Right cardiac atrium (tissue), 5 donors: ENCODE data around the gene KIF15. TPM values are rescaled to one million over a fixed set of nuclear protein-coding genes. Genes with fewer than 3 reads are reported as not detected.

ENCODE experiments used
- ATAC-seq, 2 donors: fragments of 200-7000 bp; cut with Tn5 transposase; one replicate each; pipeline versions ENCODE4 v1.8.0 to v1.9.1; 2020; ENCODE audit warnings: moderate library complexity in 2 of 2, mild to moderate bottlenecking in 1 of 2
- DNase-seq, 3 donors: peaks; one replicate each; pipeline ENCODE4 v3.0.0-alpha.2; 2020
- H3K27ac ChIP-seq: one replicate; pipeline ENCODE4 v1.5.1; 2013; ENCODE audit warnings: mild to moderate bottlenecking, low read length, control low read depth, moderate library complexity
- H3K27me3 ChIP-seq: one replicate; pipeline ENCODE4 v1.6.1; 2013; ENCODE audit not compliant: control insufficient read depth, insufficient read depth
- H3K4me1 ChIP-seq: one replicate; pipeline ENCODE4 v1.6.1; 2013; ENCODE audit warnings: low read length; ENCODE audit not compliant: control insufficient read depth, insufficient read depth
- H3K4me3 ChIP-seq: one replicate; pipeline ENCODE4 v1.5.1; 2013; ENCODE audit warnings: low read length, control low read depth
- H3K9me3 ChIP-seq: one replicate; pipeline ENCODE4 v1.6.1; 2013; ENCODE audit warnings: low read length; ENCODE audit not compliant: control insufficient read depth
- WGBS: extraction: QIAGEN DNeasy Blood & Tissue Kit; methylation state at CpG from one replicate; pipeline ENCODE4 v1.1.7; 2013; 5-methylcytosine and 5-hydroxymethylcytosine counted together
- intact Hi-C, 4 donors: fragments of 100-400 bp; cut with DNase I; formaldehyde crosslinking; loops; one replicate each; pipeline versions ENCODE4 v1.11.0 to v1.14.0; 2022 to 2023
- long read RNA-seq, 4 donors: library from polyadenylated mRNA; unstranded; transcript quantifications; one replicate each; pipeline ENCODE4 v2.0.0, GENCODE V29; 2020 to 2021
- polyA plus RNA-seq: library from polyadenylated mRNA; stranded (reverse); fragments of 200-250 nt; gene quantifications from one replicate; pipeline ENCODE4 v1.2.3, GENCODE V29; 2013
- total RNA-seq, 4 donors: library from RNA; stranded (reverse); fragmentation: NEBNext Ultra II Directional; extraction: Animal tissue kit (Norgen Biotek cat#: 25700); gene quantifications; one replicate each; pipeline ENCODE4 v1.2.1, GENCODE V29; 2021
- donor health status: healthy with polysubstance abuse.
- donor health status: DM: no; HTN: yes; CAD: no.
- donor health status: DM: no; HTN: no; CAD: no.
- donor health status: DM: no; HTN: yes; CAD: no; lungs with severe emphysema.
- donor health status: DM: yes; HTN: yes; CAD: no.

KIF15 gene
- 1 to 10 TPM in 2 of 4 donors, under 1 TPM in 2; 0.25 to 1.3 (median 0.71) TPM for total RNA-seq
- polyA plus RNA-seq: 0.29 TPM
- long read RNA-seq, donor 1: 0 reads
- long read RNA-seq, donor 2: 0 reads
- long read RNA-seq, donor 3, partial matches to known transcripts: 0 of 2 reads
- long read RNA-seq, donor 3, other reads (novel, unspliced or antisense): 2 of 2 reads
- long read RNA-seq, donor 4: 0 reads

GRCh38 chr3:44761424-44762169 lies at the start of gene KIF15, which contains the start of gene KIAA1143:
KIF15 (plus strand) TSS chr3:44761794; CDS start chr3:44761866, 72 bp downstream.
KIAA1143 (minus strand) TSS chr3:44761619; CDS start chr3:44761602, 17 bp downstream.
- Histone ChIP-seq H3K4me1 (no peaks in the 10 kb centered on the region), H3K27me3 (no peaks in the 10 kb centered on the region), H3K27ac (peak within 1 kb of the TSS; percentile 15), H3K4me3 (peak within 1 kb of the TSS; percentile 90), H3K9me3 (no peaks in the 10 kb centered on the region)
- intact Hi-C loops: loop anchor here in 1 of 4 donors (10.0 kb wide), 1 partner anchor 103 kb away; the partner anchor contains the start of gene TMEM42
- peak; percentile 98 to 99 (median 99) for DNase-seq
- WGBS: 1% methylated on average over 64 of the region's 64 CpGs
- peak; percentile 100 for ATAC-seq

- Histone ChIP-seq H3K27ac (peak within 1 kb of the TSS; percentile 62), H3K4me1 (no peaks in the 10 kb centered on the region), H3K27me3 (no peaks in the 10 kb centered on the region), H3K4me3 (peak within 1 kb of the TSS; percentile 74), H3K9me3 (no peaks in the 10 kb centered on the region)
- peak; percentile 98 to 99 for ATAC-seq
- WGBS: under 1% methylated on average over 36 of the region's 36 CpGs
- intact Hi-C loops: no loop called here
- peak; percentile 91 to 96 (median 95) for DNase-seq
These were observed 49.0 kb upstream of the KIF15 start, which contains the start of gene ZNF502 for GRCh38 chr3:44712455-44713075. ZNF502 (plus strand) TSS chr3:44712660; CDS start chr3:44720262, 7,602 bp downstream.

GRCh38 chr3:44721231-44722102 lies 40.1 kb upstream of the KIF15 start:
- no peak overlapping the region for H3K4me3 ChIP-seq
- intact Hi-C loops: no loop called here

DNA sequence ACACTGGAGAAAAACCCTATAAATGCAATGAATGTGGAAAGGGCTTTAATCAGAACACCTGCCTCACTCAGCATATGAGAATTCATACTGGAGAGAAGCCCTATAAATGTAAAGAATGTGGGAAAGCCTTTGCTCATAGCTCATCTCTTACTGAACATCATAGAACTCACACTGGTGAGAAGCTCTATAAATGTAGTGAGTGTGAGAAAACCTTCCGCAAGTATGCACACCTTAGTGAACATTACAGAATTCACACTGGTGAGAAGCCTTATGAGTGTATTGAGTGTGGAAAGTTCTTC lies 39.5 kb upstream of the KIF15 start:
- peaks cover 26% of the 10 kb centered on the region for H3K9me3 ChIP-seq
- intact Hi-C loops: no loop called here
- H3K27ac ChIP-seq: no peak overlapping the region
- H3K4me3 ChIP-seq: no peak overlapping the region
- ATAC-seq: no peak
- no peak for DNase-seq
- WGBS: 100% methylated on average over 1 of the region's 1 CpG
- no peaks in the 10 kb centered on the region for H3K4me1 ChIP-seq
- no peaks in the 10 kb centered on the region for H3K27me3 ChIP-seq

More at GRCh38 chr3:44721231-44722102, 40.1 kb upstream of the KIF15 start:
- DNase-seq: no peak
- Histone ChIP-seq H3K27me3 (no peaks in the 10 kb centered on the region), H3K9me3 (peaks cover 26% of the 10 kb centered on the region), H3K27ac (no peak overlapping the region), H3K4me1 (no peaks in the 10 kb centered on the region)
- no peak for ATAC-seq
- WGBS: 97% methylated on average over 10 of the region's 10 CpGs

DNA sequence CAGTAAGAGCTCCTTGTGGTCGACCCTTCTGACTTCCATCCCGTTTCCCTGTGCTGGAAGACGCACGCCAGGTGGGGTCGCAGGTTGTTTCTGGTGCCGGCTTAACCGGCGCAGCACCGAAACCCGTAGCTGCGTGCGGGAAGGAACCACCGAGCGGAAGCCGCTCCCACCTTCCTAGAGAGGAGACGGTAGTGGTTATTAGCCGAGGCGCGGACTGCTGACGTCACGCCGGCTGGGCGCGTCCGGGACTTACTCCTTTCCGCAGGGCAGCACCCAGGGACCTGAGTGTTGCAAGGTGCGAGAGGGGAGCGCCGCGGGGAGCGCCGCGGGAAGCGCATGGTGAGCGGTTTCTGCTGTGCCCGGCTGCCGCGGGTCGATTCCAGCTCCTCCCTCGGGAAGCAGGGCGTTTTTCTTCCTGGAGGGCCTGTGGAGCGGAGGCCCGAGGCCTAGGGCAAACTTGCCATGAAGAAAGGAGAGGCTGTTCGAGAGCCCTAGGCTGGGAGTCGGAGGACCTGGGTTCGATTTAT lies 32.1 kb upstream of the KIF15 start, which contains the start of gene ZNF501:
ZNF501 (plus strand) TSS at position 252 of the 527 bp plus-strand sequence. CDS start 4,787 bp downstream, outside the sequence.
- Histone ChIP-seq H3K27ac (no peak within 1 kb of the TSS), H3K4me1 (no peaks in the 10 kb centered on the region), H3K4me3 (peak within 1 kb of the TSS; percentile 69), H3K27me3 (no peaks in the 10 kb centered on the region), H3K9me3 (peaks cover 9% of the 10 kb centered on the region)
- peak; percentile 96 to 99 (median 98) for DNase-seq
- ATAC-seq: peak; percentile 99 to 100
- WGBS: under 1% methylated on average over 46 of the region's 46 CpGs
- intact Hi-C loops: no loop called here

DNA sequence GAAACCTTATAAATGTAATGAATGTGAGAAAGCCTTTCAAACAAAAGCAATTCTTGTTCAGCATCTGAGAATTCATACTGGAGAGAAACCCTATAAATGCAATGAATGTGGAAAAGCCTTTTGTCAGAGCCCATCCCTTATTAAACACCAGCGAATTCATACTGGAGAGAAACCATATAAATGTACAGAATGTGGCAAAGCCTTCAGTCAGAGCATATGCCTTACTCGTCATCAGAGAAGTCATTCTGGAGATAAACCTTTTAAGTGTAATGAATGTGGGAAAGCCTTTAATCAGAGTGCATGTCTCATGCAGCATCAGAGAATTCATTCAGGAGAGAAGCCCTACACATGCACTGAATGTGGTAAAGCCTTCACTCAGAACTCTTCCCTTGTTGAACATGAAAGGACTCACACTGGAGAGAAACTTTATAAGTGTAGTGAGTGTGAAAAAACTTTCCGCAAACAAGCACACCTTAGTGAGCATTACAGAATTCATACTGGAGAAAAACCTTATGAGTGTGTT lies 26.9 kb upstream of the KIF15 start:
- Histone ChIP-seq H3K9me3 (peaks cover 14% of the 10 kb centered on the region), H3K27ac (no peak overlapping the region), H3K4me3 (no peak overlapping the region), H3K27me3 (no peaks in the 10 kb centered on the region), H3K4me1 (no peaks in the 10 kb centered on the region)
- 97% methylated on average over 3 of the region's 3 CpGs for WGBS
- intact Hi-C loops: no loop called here
- ATAC-seq (no peak), DNase-seq (no peak)

DNA sequence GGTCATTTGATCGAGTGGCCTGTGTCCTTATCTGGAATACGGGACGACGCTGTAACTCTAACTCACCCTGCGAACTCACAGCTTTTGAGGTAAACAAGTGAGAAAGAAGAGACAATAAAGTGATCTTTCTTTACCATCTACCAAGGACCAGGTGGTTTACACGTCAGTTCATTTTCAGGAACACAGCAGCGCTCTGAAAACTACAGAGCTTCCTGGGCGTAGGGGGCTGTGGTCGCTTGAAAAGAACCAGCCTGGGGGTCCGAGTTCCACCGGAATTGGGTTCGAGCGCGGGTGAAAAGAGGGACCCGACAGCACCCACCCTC lies 532 bp upstream of the KIF15 start:
- Histone ChIP-seq H3K4me3 (peak overlapping the region; percentile 90), H3K27me3 (no peaks in the 10 kb centered on the region), H3K9me3 (no peaks in the 10 kb centered on the region), H3K4me1 (no peaks in the 10 kb centered on the region), H3K27ac (peak overlapping the region; percentile 15)
- 2% methylated on average over 15 of the region's 15 CpGs for WGBS
- intact Hi-C loops: loop anchor here in 1 of 4 donors (10.0 kb wide), 1 partner anchor 104 kb away; the partner anchor contains the start of gene TMEM42
- no peak for ATAC-seq
- DNase-seq: no peak

- H3K27me3 ChIP-seq: no peaks in the 10 kb centered on the region
- H3K4me3 ChIP-seq: peak overlapping the region; percentile 65
- no peaks in the 10 kb centered on the region for H3K4me1 ChIP-seq
- intact Hi-C loops: loop anchor here in 1 of 4 donors (10.0 kb wide), 1 partner anchor 103 kb away; the partner anchor contains the start of gene TMEM42
- ATAC-seq (no peak), DNase-seq (no peak)
- no peak overlapping the region for H3K27ac ChIP-seq
- 2% methylated on average over 9 of the region's 9 CpGs for WGBS
- H3K9me3 ChIP-seq: no peaks in the 10 kb centered on the region
These were observed 630 bp downstream of the KIF15 start for GRCh38 chr3:44762170-44762677.

DNA sequence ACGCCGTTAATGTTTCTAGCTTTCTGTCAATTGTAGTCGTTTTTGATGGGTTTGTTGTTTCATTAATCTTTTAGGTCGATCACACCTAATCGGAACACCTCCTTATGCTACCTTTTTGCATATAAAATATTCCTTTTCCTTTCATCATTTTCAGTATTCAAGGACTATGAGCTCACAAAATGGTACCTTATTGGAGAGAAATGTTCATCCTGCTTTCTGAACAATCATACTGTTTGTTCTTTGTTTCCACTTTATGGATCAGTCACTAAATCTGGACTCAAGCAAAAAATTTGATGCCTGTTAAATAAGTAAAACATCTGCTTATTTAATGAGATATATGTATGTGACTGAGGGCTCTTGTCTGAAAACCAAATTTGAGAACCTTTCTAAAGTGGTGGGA lies 1.1 kb downstream of the KIF15 start:
- 38% methylated on average over 5 of the region's 5 CpGs for WGBS
- no peak for DNase-seq
- no peaks in the 10 kb centered on the region for H3K4me1 ChIP-seq
- no peak overlapping the region for H3K4me3 ChIP-seq
- no peaks in the 10 kb centered on the region for H3K9me3 ChIP-seq
- H3K27ac ChIP-seq: no peak overlapping the region
- ATAC-seq: no peak
- no peaks in the 10 kb centered on the region for H3K27me3 ChIP-seq
- intact Hi-C loops: loop anchor here in 1 of 4 donors (10.0 kb wide), 1 partner anchor 102 kb away; the partner anchor contains the start of gene TMEM42

DNA sequence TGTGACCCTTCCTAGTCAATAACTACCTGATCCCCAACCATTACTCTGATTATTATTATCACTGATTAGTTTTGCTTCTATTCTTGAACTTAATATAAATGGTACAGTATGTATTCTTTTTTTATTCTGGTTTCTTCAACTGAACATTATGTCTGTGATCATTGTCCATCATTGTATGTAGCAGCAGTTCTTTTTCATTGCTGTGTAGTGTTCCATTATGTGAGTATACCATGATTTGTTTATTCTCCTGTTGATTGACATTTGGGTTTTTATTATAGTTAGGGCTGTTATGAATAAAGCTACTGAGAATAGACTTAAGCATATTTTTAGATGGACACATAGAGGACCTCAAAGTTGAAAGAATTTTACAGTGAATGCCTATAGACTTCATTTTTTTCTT lies 2.7 kb downstream of the KIF15 start:
- no peak for DNase-seq
- Histone ChIP-seq H3K4me3 (no peak overlapping the region), H3K27ac (no peak overlapping the region), H3K4me1 (no peaks in the 10 kb centered on the region), H3K27me3 (no peaks in the 10 kb centered on the region), H3K9me3 (no peaks in the 10 kb centered on the region)
- intact Hi-C loops: loop anchor here in 1 of 4 donors (10.0 kb wide), 1 partner anchor 101 kb away; the partner anchor contains the start of gene TMEM42
- ATAC-seq: no peak
